Dendritic cell treated with granulocyte-macrophage colony-stimulating factor and Interleukin-4, amounts not matched to agents 40 ng/mL and 50 ng/mL, for 4 days (primary cell): ENCODE data around the gene FARS2.
A peak's percentile ranks its signal among the peaks of the same experiment; 100 is the strongest.

Experiments
- H3K27ac Mint-ChIP-seq: one replicate; pipeline ENCODE4 v1.8.0; 2022; ENCODE audit warnings: mild to moderate bottlenecking, mixed read lengths
- H3K27me3 Mint-ChIP-seq: one replicate; pipeline ENCODE4 v1.8.0; 2022; ENCODE audit warnings: mild to moderate bottlenecking, mixed read lengths
- H3K36me3 Mint-ChIP-seq: one replicate; pipeline ENCODE4 v1.8.0; 2022; ENCODE audit warnings: low read depth, mixed read lengths
- H3K4me1 Mint-ChIP-seq: one replicate; pipeline ENCODE4 v1.8.0; 2022; ENCODE audit warnings: low read depth, mixed read lengths
- H3K4me3 Mint-ChIP-seq: one replicate; pipeline ENCODE4 v1.8.0; 2022; ENCODE audit warnings: mild to moderate bottlenecking, moderate library complexity, mixed read lengths
- H3K9me3 Mint-ChIP-seq: one replicate; pipeline ENCODE4 v1.8.0; 2022; ENCODE audit warnings: mixed read lengths
- intact Hi-C: fragments of 100-400 bp; cut with micrococcal nuclease; formaldehyde crosslinking; loops from one replicate; pipeline ENCODE4 v1.15.0; 2022

Gene FARS2

DNA sequence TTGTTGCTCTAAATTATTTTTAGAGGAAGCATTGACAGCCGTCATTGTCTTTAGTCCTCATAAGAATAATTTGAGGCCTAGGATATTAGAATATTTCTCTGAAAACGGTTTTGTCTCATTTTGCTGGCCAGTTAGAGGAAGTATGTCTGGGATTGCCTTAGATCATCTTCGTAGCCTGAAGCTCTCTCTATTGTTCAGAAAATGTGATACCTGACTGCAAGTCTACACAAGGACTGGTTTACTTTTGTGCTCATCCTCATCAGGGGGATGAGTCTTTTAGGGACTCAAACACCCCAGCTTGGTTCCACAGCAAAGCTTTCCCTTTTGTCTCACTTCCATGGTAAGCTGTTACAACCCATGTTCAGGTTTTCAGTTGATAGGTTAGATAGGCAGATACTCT is 141.8 kb downstream of the FARS2 start:
- Mint-ChIP-seq H3K9me3 (peaks cover 9% of the 10 kb centered on the region), H3K4me3 (no peak overlapping the region), H3K4me1 (peaks cover 12% of the 10 kb centered on the region), H3K36me3 (peaks cover 2% of the 10 kb centered on the region), H3K27me3 (no peaks in the 10 kb centered on the region), H3K27ac (peak overlapping the region; percentile 39)
- intact Hi-C loops, result no loop called here

DNA sequence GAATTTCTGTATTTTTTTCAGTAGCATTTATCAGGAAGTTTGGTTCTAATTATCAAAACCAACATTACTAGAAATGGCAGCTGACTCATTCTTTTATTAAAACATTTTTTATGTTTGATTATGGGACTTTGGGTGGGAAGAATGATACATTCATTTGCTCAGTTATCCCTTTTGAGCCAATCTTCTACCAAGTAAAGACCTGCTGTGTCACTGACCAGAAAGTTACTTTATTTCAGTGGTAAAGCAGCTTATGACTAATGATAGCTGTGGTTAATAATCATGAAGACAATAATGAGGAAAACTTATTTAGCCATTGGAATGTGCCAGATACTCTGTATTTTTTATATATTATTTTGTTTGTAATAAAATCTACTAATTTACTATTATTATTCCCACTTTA is 142.3 kb downstream of the FARS2 start:
- peaks cover 9% of the 10 kb centered on the region for H3K9me3 Mint-ChIP-seq
- no peak overlapping the region for H3K4me3 Mint-ChIP-seq
- no peaks in the 10 kb centered on the region for H3K27me3 Mint-ChIP-seq
- intact Hi-C loops, result no loop called here
- H3K4me1 Mint-ChIP-seq, result peaks cover 12% of the 10 kb centered on the region
- peaks cover 7% of the 10 kb centered on the region for H3K36me3 Mint-ChIP-seq
- H3K27ac Mint-ChIP-seq, result no peak overlapping the region

DNA sequence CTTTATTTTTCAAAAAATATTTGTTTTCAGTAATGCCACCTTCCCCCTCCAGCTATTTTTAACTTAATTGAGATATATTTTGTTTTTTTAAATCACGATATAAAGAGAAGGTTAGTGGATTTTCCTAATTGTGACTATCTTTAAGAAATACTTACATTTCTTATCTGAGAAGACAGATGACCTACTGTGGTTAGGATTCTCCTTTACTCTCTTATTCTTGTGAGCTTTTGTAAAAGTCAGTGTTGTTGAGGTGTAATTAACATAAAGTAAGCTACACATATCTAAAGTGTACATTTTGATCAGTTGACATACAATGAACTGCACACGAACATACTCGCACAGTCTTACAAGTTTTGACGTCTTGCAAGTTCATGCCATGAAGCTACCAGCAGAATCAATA is 144.7 kb downstream of the FARS2 start:
- peaks cover 12% of the 10 kb centered on the region for H3K36me3 Mint-ChIP-seq
- H3K9me3 Mint-ChIP-seq, result peaks cover 9% of the 10 kb centered on the region
- no peaks in the 10 kb centered on the region for H3K27me3 Mint-ChIP-seq
- intact Hi-C loops, result no loop called here
- no peak overlapping the region for H3K27ac Mint-ChIP-seq
- no peak overlapping the region for H3K4me3 Mint-ChIP-seq
- peaks cover 12% of the 10 kb centered on the region for H3K4me1 Mint-ChIP-seq

DNA sequence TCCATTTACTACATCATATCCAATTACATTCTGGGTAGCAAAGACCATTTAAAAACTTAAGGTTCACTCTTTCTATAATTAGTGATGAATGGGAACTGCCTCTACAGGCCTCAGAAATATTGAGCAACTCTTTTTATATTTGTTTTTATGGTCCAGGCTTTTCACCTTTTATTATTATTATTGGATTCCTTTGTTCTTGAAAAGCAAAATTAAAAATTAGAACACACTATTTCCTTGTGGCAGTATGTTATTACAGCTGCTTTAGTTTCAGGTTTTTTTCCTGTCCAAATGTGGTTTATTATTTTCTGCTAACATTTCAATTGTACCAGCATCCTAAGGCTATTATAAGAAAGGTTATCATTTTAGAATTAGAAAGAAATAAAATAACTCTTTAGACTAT is 150.1 kb downstream of the FARS2 start:
- Mint-ChIP-seq H3K27me3 (no peaks in the 10 kb centered on the region), H3K36me3 (peaks cover 12% of the 10 kb centered on the region), H3K4me3 (no peak overlapping the region), H3K27ac (no peak overlapping the region), H3K4me1 (no peaks in the 10 kb centered on the region), H3K9me3 (no peaks in the 10 kb centered on the region)
- intact Hi-C loops, result no loop called here

DNA sequence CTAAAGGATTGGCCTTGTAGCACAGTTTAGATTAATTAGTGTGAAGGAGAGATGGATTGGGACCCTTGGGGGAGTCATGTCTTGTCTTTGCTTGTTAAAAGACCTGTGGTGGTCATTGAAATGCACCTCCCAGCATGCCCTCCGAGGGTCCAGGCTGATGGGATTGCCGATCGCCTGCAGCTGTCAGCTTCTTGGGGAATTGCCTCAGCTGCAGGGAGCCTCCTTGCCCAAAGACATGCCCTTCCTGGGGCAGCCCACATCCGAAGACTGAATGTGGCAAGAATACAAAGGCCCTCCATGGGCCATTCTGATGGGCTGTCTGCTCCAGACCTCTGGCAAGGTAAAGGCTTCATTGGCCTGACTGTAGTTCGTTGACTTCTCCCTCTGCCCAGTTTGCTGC is 150.7 kb downstream of the FARS2 start:
- Mint-ChIP-seq H3K9me3 (no peaks in the 10 kb centered on the region), H3K4me3 (no peak overlapping the region), H3K27me3 (no peaks in the 10 kb centered on the region), H3K36me3 (peaks cover 12% of the 10 kb centered on the region), H3K4me1 (no peaks in the 10 kb centered on the region), H3K27ac (no peak overlapping the region)
- intact Hi-C loops, result no loop called here

DNA sequence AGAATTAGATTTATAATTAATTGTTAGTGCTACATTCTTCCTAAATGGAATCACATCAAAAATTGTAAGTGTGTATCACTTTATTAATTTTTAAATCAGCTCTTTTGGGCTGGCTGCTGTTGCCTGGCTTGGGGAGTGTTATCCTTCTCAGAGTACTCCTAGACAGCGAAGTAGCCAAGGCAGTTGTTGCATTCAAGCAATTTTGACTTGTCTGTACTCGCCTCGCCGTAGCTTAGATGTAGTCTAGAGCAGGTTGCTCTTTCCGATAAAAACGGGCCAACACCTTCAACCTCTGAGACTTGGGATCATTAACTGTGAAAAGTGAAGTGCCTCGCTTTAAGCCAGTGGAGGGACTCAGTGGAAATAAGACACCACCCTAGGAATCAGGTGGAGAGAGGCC is 151.3 kb downstream of the FARS2 start:
- Mint-ChIP-seq H3K4me1 (no peaks in the 10 kb centered on the region), H3K4me3 (no peak overlapping the region), H3K9me3 (peaks cover 6% of the 10 kb centered on the region), H3K27me3 (no peaks in the 10 kb centered on the region), H3K27ac (no peak overlapping the region), H3K36me3 (peaks cover 17% of the 10 kb centered on the region)
- intact Hi-C loops, result no loop called here

DNA sequence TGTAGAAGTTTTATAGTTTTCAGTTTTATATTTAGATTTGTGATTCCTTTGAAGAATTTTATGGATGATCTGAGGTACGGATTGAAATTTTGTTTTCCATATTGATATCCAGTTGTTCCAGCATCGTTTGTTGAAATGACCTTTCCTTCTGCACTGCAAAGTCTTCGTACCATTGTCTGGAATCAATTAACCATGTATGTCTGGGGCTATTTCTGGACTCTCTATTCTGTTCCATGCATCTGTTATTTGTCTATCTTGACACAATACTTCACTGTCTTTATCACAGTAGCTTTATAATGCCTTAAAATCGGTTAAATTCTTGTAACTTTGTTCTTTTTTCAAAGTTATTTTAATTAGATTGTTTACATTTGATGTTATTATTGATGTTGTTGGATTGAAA is 154.9 kb downstream of the FARS2 start:
- Mint-ChIP-seq H3K9me3 (peaks cover 8% of the 10 kb centered on the region), H3K36me3 (peaks cover 21% of the 10 kb centered on the region), H3K27me3 (no peaks in the 10 kb centered on the region), H3K4me3 (no peak overlapping the region), H3K4me1 (peaks cover 1% of the 10 kb centered on the region), H3K27ac (no peak overlapping the region)
- intact Hi-C loops, result no loop called here

DNA sequence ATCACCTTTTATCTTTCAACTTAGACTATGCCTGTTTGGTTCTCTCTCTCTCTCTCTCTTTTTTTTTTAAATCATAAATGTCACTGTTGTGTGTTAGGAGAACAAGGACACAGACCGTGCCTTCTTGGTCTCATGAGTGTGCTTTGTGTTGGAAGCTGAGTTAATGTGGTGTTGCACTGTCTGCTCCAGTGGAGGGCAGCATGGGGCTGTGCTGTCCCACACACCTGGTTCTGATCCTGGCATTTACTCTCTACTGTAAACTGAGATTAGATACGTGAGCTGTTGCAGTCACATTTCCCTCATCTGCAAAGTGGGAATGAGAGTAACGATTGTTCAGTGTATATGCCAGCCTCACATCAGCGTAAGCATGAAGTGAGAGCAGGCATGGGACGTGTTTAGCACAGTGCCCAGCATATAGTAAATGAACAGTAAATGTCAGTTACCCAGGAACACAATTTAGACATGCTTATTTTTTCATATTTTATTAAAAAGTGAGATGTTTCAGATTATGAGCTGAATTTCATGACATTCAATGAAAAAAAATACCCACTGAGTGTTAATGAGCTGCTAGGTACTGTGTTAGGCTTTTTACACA is 161.1 kb downstream of the FARS2 start:
- Mint-ChIP-seq H3K27ac (no peak overlapping the region), H3K4me1 (peaks cover 7% of the 10 kb centered on the region), H3K36me3 (peaks cover 19% of the 10 kb centered on the region), H3K9me3 (peaks cover 5% of the 10 kb centered on the region), H3K4me3 (no peak overlapping the region), H3K27me3 (no peaks in the 10 kb centered on the region)
- intact Hi-C loops, result no loop called here

DNA sequence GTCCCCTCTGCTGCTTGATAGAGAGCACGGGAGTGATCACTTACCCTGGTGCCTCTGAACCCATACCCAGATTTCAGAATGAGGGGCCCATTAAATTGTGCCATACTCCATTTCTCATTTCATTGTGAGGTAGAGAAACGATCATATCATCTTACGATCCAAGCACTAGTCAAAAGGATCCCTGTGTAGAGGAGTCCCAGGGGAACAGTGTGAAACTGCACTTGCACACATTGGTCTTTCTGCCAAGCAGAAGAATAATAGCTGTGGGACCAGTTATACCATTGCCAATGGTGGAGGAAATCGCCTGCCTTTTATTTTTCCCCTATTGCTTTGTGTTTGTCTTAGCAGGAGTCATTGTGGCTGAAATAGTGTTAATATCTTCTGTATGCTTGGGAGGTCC is 161.9 kb downstream of the FARS2 start:
- H3K9me3 Mint-ChIP-seq, result no peaks in the 10 kb centered on the region
- peaks cover 15% of the 10 kb centered on the region for H3K36me3 Mint-ChIP-seq
- H3K4me1 Mint-ChIP-seq, result peaks cover 7% of the 10 kb centered on the region
- intact Hi-C loops, result no loop called here
- H3K27ac Mint-ChIP-seq, result no peak overlapping the region
- H3K4me3 Mint-ChIP-seq, result no peak overlapping the region
- H3K27me3 Mint-ChIP-seq, result no peaks in the 10 kb centered on the region

DNA sequence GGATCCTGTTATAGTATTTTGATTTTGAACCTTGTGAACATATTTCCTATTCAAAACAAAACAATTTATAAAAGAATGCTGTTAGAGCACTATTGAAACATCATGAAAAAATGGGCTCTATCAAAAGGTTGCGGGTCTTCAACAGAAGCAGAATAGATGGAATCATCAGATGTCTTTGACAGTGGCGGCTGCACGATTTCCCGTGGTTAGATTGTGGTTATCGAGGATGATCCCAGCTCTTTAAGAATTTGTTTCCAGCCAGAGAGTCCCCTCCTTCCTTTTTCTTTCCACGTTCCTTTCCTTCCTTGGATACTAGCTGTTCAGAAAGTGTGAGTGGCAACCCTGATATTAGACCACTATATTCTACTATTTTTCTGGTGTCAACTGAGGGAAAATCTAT is 163.4 kb downstream of the FARS2 start:
- Mint-ChIP-seq H3K27ac (no peak overlapping the region), H3K4me3 (no peak overlapping the region), H3K9me3 (no peaks in the 10 kb centered on the region), H3K36me3 (peaks cover 13% of the 10 kb centered on the region), H3K27me3 (no peaks in the 10 kb centered on the region), H3K4me1 (peaks cover 7% of the 10 kb centered on the region)
- intact Hi-C loops, result no loop called here

DNA sequence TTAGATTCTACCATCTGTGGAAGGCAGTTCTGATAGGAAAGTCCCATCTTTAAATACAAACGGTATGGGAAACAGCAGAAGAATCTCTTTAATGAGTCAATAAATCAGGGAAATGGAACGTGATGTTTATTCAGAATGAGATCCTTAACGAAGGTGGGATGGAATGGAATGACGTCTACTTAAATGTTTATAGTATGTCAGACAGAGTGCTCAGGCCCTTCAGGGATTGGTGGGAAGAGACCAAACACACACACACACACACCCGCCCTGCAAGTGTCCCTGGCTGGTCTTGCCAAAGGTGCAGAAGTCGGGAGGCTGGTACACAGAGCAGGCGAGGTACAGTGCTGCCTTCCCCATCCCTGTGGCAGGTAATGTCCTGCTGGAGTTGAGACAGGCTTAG is 164.0 kb downstream of the FARS2 start:
- Mint-ChIP-seq H3K4me1 (peaks cover 7% of the 10 kb centered on the region), H3K27ac (no peak overlapping the region), H3K36me3 (peaks cover 8% of the 10 kb centered on the region), H3K9me3 (no peaks in the 10 kb centered on the region), H3K27me3 (no peaks in the 10 kb centered on the region), H3K4me3 (no peak overlapping the region)
- intact Hi-C loops, result no loop called here

DNA sequence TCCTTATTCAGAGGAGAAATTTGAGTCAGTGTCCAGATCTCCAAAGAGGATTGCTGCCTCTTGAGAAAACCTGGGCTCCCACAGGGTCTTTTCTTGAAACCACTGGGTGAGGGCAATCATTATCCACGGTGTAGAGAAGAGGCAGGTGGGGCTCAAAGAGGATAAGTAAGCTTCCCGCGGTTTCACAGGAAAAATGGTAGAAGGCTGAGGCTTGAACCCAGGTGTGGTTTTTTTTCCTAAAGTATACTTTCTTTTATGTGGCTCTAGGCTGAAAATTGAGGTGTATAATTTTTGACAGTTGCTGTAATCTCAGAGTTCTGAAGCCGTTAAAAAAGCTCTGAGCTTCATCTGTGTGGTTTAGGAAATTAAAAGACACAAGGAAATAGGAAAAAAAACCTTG is 164.5 kb downstream of the FARS2 start:
- intact Hi-C loops, result no loop called here
- Mint-ChIP-seq H3K4me1 (peaks cover 7% of the 10 kb centered on the region), H3K9me3 (no peaks in the 10 kb centered on the region), H3K27ac (no peak overlapping the region), H3K36me3 (peaks cover 7% of the 10 kb centered on the region), H3K4me3 (no peak overlapping the region), H3K27me3 (no peaks in the 10 kb centered on the region)

DNA sequence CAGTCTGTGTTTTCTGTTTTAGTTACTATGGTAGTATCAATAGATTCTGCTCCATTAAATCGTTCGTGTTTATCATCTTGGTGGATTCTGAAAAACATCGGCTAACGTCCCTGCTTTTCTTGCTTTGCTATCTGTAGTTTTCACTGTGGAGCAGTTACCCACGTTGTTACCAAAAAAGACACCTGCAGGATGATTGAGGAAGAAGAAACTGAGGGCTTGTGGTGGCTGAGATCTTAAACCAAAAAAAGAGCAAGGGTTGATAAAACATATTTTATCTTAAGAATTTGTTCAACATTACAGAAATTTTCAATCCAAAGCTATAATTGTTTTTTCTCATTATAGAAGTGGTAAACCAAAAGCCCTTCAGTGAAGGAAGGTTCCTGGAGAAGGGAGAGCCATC is 166.3 kb downstream of the FARS2 start:
- Mint-ChIP-seq H3K27me3 (no peaks in the 10 kb centered on the region), H3K27ac (no peak overlapping the region), H3K36me3 (peaks cover 11% of the 10 kb centered on the region), H3K4me1 (no peaks in the 10 kb centered on the region), H3K4me3 (no peak overlapping the region), H3K9me3 (no peaks in the 10 kb centered on the region)
- intact Hi-C loops, result no loop called here

DNA sequence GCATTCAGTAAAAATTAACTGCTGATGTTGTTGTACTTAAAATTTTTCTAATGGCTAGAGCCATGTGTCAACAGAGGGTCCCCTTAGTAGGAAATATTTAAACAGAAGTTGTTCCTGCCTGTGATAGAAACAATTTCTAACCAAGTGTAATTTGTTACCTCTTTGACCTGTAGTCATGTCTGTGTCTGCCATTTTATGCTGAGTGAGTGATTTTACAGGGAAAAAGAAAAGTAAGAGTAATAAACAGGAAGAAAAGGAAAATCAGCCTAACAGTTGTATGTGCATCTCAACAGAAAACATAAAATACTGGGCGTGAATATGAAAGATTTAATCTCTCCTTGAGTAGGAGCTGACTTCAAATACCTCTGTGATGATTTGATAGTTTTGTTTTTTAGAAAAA is 172.0 kb downstream of the FARS2 start:
- H3K4me1 Mint-ChIP-seq, result no peaks in the 10 kb centered on the region
- H3K4me3 Mint-ChIP-seq, result no peak overlapping the region
- H3K27me3 Mint-ChIP-seq, result no peaks in the 10 kb centered on the region
- no peak overlapping the region for H3K27ac Mint-ChIP-seq
- H3K9me3 Mint-ChIP-seq, result peaks cover 11% of the 10 kb centered on the region
- peaks cover 32% of the 10 kb centered on the region for H3K36me3 Mint-ChIP-seq
- intact Hi-C loops, result no loop called here

DNA sequence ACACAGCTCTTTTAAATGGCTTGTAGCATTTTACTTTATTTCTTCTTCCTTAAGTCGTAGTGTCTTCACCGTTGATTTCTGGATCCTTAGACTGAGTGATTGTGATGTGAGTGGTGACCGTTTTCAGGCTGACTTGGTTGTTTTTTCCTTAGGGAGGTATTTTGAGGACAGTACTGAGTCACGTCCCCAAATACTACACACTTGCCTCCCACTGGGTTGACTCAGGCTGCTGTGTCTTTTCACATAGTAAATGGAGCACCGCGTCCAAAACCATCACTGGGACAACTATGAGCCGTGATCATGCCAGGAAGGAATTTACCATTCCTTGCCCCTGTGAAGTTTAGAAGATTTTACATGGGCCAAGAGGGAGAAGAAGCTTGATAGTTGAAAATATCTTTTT is 174.1 kb downstream of the FARS2 start:
- H3K9me3 Mint-ChIP-seq, result peaks cover 11% of the 10 kb centered on the region
- peaks cover 6% of the 10 kb centered on the region for H3K4me1 Mint-ChIP-seq
- peaks cover 32% of the 10 kb centered on the region for H3K36me3 Mint-ChIP-seq
- no peak overlapping the region for H3K27ac Mint-ChIP-seq
- intact Hi-C loops, result no loop called here
- no peak overlapping the region for H3K4me3 Mint-ChIP-seq
- no peaks in the 10 kb centered on the region for H3K27me3 Mint-ChIP-seq
